NCI-H226 (cell line): ENCODE data around the gene ZNF700.
"Not testable (repeated sequence)": the region's sequence is repeated elsewhere in the genome, so short reads cannot be mapped to it uniquely, and the experiment has no call there.

Experiments
- DNase-seq: peaks from one replicate; pipeline ENCODE4 v3.0.0-alpha.2; 2015

Gene ZNF700

GRCh38 chr19:11924886-11925650, at the start of gene ZNF700:
Gene ZNF700, plus strand, starts transcription at chr19:11925107. Its CDS starts 104 bp downstream, at chr19:11925211.
- peak; percentile 83 for DNase-seq

GRCh38 chr19:11879687-11880266, 45.1 kb upstream of the ZNF700 start:
- not testable (repeated sequence) for DNase-seq

GRCh38 chr19:11880598-11880997, 44.3 kb upstream of the ZNF700 start:
- no peak for DNase-seq

- DNase-seq = no peak
Observed at GRCh38 chr19:11881151-11881800, 43.6 kb upstream of the ZNF700 start.

GRCh38 chr19:11882606-11883005, 42.3 kb upstream of the ZNF700 start:
- DNase-seq = no peak

- DNase-seq = no peak
Observed at GRCh38 chr19:11887234-11887610, 37.7 kb upstream of the ZNF700 start.

GRCh38 chr19:11887611-11888531, 37.0 kb upstream of the ZNF700 start, which contains the start of gene ZNF69:
Gene ZNF69, plus strand, starts transcription at chr19:11887782. Its CDS starts 142 bp downstream, at chr19:11887924.
- no peak for DNase-seq

GRCh38 chr19:11889901-11890300, 35.0 kb upstream of the ZNF700 start:
- not testable (repeated sequence) for DNase-seq

GRCh38 chr19:11890634-11891033, 34.3 kb upstream of the ZNF700 start:
- DNase-seq = no peak

GRCh38 chr19:11894851-11895250, 30.1 kb upstream of the ZNF700 start:
- DNase-seq = no peak

GRCh38 chr19:11902228-11902627, 22.7 kb upstream of the ZNF700 start:
- no peak for DNase-seq

GRCh38 chr19:11905928-11906327, 19.0 kb upstream of the ZNF700 start:
- DNase-seq = no peak

GRCh38 chr19:11911937-11912336, 13.0 kb upstream of the ZNF700 start:
- not testable (repeated sequence) for DNase-seq

- not testable (repeated sequence) for DNase-seq
Observed at GRCh38 chr19:11914417-11915051, 10.4 kb upstream of the ZNF700 start.

GRCh38 chr19:11921852-11922495, 2.9 kb upstream of the ZNF700 start:
- DNase-seq = peak; percentile 67

GRCh38 chr19:11925651-11926187, 812 bp downstream of the ZNF700 start:
- DNase-seq = not testable (repeated sequence)

- no peak for DNase-seq
Observed at GRCh38 chr19:11927227-11927626, 2.3 kb downstream of the ZNF700 start.

- no peak for DNase-seq
Observed at GRCh38 chr19:11931051-11931450, 6.1 kb downstream of the ZNF700 start.

GRCh38 chr19:11931513-11931912, 6.6 kb downstream of the ZNF700 start:
- DNase-seq = no peak

- not testable (repeated sequence) for DNase-seq
Observed at GRCh38 chr19:11935829-11936228, 10.9 kb downstream of the ZNF700 start.

- not testable (repeated sequence) for DNase-seq
Observed at GRCh38 chr19:11938383-11938782, 13.5 kb downstream of the ZNF700 start.
